NOMO-1 treated with dmso at 0.1 percent for 144 hours (cell line): ENCODE measurements around the gene ARG2.

ENCODE experiments used
- DNase-seq: peaks from one replicate; lab custom pipeline; 2025; ENCODE audit not compliant: unreplicated experiment; lab: John Stamatoyannopoulos, UW

The ARG2 gene

GRCh38 chr14:67636361-67636919 is 16.7 kb downstream of the ARG2 start:
- no peak for DNase-seq

DNA sequence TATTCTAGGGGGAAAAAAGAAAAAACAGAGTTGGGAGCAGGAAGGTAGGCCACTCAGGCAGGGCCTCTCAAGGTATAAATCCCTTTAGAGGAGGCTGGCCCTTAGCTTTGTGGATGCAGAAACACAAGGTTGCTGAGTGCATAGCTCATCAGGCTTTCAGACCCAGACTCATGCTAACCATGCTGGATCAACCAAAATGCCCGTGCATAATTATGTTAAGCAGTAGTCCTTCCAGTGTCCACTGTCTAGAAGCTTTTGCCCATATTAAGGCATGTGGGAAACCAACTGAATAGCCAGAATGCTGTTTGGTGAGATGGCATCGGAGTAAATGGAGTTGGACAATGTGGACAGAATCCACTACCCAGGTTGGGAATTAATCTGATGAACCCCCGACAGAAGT is 18.9 kb downstream of the ARG2 start:
- no peak for DNase-seq

DNA sequence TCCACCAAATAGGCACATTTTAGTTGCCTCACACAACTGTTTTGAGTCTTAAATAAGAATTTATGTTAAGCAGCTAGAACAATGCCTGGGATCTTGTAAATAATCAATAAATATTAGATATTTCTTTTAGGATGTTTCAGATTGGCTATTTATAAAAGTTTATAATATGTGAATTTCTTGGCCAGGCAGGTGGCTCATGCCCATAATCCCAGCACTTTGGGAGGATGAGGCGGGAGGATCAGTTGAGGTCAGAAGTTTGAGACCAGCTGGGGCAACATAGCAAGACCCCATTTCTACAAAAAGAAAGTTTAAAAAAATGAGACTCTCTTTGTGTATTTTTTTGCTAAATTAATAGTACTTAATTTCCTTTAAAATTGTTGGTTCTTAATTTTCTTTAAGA is 21.8 kb downstream of the ARG2 start:
- no peak for DNase-seq

DNA sequence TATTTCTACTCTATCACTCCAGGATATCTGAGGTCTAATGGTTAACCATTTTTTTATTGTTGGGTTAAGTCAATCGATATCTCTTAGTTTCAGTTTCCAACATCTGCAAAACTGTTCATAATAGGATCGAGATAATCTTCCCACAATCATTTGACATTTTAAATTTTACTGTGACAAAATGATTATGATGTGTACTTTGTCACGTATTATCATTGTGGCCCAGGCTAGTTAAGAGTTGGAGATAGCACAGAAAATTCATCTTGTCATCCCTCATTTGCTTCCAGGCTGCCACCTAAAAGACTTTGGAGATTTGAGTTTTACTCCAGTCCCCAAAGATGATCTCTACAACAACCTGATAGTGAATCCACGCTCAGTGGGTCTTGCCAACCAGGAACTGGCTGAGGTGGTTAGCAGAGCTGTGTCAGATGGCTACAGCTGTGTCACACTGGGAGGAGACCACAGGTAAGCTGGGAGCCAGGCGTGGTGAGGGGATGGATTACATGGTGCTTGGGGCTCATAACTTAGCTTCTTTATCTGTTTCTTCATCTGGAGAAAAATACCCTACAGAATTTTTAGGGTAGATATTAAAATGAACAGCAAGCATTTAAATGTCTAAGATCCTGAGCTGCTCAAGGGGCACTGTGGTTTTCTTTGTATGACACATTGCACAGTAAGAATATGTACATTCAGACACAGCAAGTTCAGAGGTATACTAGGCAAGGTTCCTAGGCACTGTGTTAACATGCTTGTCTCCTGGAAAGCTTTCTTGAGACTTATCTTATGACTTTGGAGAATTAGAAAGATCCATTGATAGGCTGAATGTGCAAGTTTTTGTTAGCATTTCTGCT is 22.4 kb downstream of the ARG2 start:
- no peak for DNase-seq

- DNase-seq = no peak
Observed at GRCh38 chr14:67643713-67644112, 24.0 kb downstream of the ARG2 start.

DNA sequence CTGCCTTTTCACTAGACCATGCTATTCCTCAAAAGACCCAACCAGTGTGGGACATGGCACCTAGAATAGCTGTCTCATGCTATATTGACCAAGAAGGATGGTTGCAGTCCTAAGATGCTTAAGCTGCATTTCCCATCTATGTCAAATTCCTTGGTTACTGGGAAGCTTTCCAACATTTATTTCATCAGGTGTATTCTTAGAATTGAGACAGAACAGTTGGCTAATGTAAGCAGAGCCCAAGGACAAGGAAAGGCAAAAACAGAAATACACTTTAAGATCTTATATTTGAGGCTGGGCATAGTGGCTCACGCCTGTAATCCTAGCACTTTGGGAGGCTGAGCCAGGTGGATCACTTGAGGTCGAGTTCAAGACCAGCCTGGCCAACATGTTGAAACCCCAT is 24.7 kb downstream of the ARG2 start:
- DNase-seq = no peak

GRCh38 chr14:67645414-67645813 is 25.7 kb downstream of the ARG2 start:
- no peak for DNase-seq

DNA sequence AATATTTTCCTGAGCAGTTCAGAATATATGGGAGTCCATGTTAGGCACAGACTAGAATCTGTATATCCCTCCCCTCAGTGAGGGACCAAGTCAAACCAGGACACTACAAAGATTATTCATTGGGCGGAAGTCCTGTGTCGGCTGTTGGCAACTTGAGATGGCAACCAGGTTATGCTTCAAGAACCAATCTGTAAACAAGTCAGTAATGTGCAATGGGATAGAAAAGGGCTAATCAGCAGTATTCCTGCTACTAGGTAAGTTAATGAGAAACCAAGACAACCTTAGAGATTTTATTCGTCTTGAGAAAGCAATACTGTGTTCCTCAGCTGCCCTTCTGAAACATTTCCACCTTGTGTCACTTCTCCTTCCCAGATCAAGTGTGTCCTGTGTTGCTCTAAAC is 26.4 kb downstream of the ARG2 start:
- DNase-seq = no peak

- DNase-seq = no peak
Observed at GRCh38 chr14:67650151-67650550, 30.4 kb downstream of the ARG2 start.

DNA sequence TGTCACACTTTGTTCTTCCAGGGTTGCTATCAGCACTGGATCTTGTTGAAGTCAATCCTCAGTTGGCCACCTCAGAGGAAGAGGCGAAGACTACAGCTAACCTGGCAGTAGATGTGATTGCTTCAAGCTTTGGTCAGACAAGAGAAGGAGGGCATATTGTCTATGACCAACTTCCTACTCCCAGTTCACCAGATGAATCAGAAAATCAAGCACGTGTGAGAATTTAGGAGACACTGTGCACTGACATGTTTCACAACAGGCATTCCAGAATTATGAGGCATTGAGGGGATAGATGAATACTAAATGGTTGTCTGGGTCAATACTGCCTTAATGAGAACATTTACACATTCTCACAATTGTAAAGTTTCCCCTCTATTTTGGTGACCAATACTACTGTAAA is 31.0 kb downstream of the ARG2 start:
- no peak for DNase-seq

- DNase-seq = no peak
Observed at GRCh38 chr14:67652189-67652588, 32.5 kb downstream of the ARG2 start.

DNA sequence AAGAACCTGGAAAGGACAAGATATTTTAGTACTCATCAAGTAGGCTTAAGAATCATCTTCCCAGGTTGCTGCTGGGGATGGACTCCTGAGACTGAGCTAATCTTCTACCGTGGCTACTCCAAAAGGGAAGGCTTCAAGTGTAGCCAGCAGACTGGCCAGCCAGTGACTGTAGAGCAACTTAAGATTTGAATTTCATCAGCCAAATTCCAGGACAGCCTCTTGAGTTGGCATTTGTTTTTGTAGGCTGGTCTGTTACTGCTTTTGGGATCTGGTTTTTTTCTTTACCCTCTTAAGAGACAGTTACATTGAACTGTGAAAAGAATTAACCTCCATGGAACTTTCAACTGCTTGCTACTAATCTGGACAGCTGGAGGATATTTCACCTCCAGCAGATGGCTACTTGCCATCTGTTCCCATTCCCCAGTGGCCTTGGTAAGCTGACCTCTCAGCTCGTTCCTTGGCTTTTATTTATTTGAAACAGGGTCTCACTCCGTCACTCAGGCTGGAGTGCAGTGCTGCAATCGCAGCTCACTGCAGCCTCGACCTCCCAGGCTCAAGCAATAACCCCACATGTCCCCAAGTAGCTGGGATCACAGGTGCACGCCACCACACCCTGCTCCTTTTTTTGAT is 34.0 kb downstream of the ARG2 start:
- DNase-seq = no peak

GRCh38 chr14:67663633-67664032 is 43.9 kb downstream of the ARG2 start:
- DNase-seq = no peak

- DNase-seq = no peak
Observed at GRCh38 chr14:67665868-67666267, 46.1 kb downstream of the ARG2 start.

DNA sequence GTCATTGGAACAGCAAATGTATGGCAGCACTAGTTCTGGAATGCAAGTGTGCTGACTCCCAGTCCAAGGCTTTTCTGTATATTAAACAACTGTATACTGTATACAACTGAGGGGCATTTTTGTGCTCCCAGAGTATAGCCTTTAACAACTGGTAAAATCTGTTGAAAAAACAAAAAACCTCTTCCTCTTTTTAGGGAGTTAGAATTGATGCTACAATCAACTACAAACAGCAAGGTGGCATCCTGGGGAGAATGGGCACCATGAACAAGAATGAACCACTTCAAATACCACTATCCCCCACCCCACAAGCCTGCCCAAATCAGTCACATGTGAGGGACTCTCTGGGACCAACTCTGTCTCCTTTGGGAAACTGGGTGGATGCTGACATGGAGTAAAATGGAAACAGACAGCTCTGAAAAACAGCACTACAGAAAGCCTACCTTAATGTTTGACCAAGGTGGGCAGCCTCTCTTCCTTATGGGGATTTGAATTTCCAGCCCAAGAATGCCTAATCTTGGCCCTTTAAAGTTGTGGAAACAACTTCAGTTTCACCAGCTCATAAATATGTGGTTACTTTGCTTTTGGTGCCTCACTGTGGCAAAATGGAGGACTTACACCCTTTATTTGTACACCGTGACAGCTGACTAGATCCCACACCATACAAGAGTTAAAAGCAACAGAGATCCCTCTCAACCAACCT is 47.2 kb downstream of the ARG2 start:
- DNase-seq = no peak

GRCh38 chr14:67668559-67668958 is 48.8 kb downstream of the ARG2 start:
- DNase-seq = no peak

DNA sequence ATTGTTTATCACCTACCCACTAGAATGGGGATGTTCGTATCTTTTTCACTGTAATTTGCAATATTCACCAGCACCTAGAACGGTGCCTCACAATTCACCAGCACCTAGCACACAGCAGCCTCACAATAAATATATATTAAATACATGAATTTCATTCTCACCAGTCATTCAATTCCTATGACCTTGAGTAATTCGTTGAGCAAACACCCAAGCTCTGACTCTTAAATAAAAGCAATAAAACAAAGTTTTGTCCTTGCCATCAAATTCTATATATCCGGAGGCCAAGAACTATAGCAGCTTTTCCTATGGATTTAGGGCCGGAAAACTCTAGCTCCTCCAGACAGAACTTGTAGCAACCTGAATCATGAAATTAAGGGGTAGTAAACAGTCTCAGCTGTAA is 53.7 kb downstream of the ARG2 start:
- DNase-seq = no peak

GRCh38 chr14:67674139-67674479 is 54.4 kb downstream of the ARG2 start:
- DNase-seq = peak; percentile 30

DNA sequence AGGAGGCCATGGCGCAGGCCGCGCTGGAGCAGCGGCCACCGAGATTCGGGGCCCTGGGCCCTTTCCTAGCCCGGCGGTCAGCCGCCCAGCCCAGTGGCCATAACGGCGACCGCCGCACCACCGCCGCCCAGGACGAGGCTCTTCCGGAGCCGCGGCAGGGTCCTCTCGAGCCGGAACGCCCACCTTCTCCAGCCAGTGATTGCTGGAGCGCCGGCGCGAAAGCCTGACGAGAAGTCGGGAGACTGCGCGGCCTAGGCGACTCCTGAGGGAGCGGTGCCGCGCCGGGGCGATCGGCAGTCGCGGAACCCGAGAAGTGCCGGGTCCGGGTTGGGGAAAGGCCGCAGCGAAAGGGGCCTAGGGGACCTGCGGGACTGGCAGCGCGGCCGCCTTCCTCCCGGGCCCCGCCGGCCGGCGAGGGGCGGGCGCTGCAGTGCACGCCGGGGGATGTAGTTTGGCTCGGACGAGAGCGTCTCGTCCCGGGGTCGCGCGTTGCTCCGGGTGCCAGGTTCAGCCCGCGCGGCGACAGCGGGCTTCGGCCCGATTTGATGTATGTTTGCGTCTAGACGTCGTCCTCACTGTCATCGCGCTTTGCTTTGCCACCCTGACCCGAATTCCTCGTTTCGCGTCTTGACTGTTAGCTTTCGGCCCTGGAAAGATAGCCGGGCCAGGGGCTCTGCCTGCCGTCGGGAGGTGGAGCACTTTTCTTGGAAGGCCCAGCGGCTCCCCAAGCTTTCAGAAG is 54.9 kb downstream of the ARG2 start, which contains the start of gene VTI1B:
Gene VTI1B, minus strand, starts transcription at position 153 of the 739 bp plus-strand sequence. Its CDS starts 143 bp downstream, at position 10.
- peak; percentile 59 for DNase-seq

DNA sequence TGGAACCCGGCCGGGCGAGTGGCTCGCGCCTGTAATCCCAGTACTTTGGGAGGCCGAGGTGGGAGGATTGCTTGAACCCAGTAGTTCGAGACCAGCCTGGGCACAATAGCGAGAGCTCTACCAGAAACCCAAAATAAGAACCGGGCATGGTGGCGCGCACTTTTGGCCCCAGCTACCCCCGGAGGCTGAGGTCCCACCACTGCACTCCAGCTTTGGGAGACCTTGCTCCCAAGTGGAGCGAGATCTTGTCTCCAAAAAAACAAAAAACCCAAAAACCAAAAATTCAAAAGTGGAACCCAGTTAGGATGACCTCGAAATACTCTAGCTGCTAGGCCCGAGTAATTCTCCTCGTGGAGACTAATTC is 55.5 kb downstream of the ARG2 start:
- DNase-seq = no peak

DNA sequence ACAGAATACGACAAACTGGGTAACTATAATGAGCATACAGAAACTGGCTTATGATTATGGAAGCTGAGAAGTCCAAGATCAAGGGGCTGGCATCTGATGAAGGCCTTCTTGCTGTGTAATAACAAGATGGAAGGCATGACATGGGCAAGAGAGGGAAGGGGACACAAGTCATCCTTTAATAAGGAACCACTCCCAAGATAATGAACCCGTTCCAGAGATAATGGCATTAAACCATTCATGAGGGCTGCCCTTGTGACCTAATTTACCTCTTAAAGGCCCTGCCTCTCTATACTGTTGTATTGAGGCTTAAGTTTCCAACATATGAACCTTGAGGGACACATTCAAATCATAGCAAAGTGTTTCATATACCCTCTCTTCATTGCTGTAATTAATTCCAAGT is 59.3 kb downstream of the ARG2 start:
- DNase-seq = no peak
